K562 (cell line): Measurements from ENCODE around the gene RUNX1. TPM values are rescaled to one million over a fixed set of nuclear protein-coding genes. Genes with fewer than 3 reads are reported as not detected.
"Not testable (repeated sequence)": the region's sequence is repeated elsewhere in the genome, so short reads cannot be mapped to it uniquely, and the experiment has no call there.

Experiments
- ATAC-seq: fragments of 200-7000 bp; cut with Tn5 transposase; 3 replicates; pipeline ENCODE4 v1.9.1; 2020; ENCODE audit warnings: moderate library complexity
- BruUV-seq: library from RNA; stranded (reverse); fragments of 400-500 nt; replicated peaks from 2 replicates; lab custom pipeline; 2021; lab: Mats Ljungman, UMichigan
- CTCF ChIA-PET: fragments of 300-600 bp; formaldehyde crosslinking; extraction: SDS; loops from one replicate; lab custom pipeline; 2021; ENCODE audit warnings: low intra/inter-chr PET ratio; lab: Yijun Ruan, JAX
- POLR2A ChIA-PET: fragments of 300-600, 350-650 bp; sonication (Branson Sonifier 250); formaldehyde crosslinking; extraction: SDS; loops from one replicate; lab custom pipeline; 2021; ENCODE audit warnings: antibody characterized with exemption, inconsistent platforms; lab: Yijun Ruan, JAX
- DNase-seq, 4 experiments: peaks; one replicate each; pipeline versions ENCODE4 v3.0.0 to v3.0.0-alpha.2; 2011 to 2018; ENCODE audit warnings: low spot score in 3 of 4, mixed read lengths in 3 of 4; ENCODE audit errors: extremely low read depth in 1 of 4
- FAIRE-seq: peaks from 2 replicates; lab custom pipeline; 2011; peaks lifted over from hg19 to GRCh38; lab: Jason Lieb, UNC
- H2AFZ ChIP-seq: 2 replicates; pipeline ENCODE4 v1.6.0; 2011; ENCODE audit warnings: low read depth, low read length, control low read depth, inconsistent platforms
- H3K27ac ChIP-seq: fragments of 200-600 bp; 3 replicates; pipeline ENCODE4 v1.8.0; 2011; ENCODE audit warnings: low read depth, mild to moderate bottlenecking, control low read depth, inconsistent platforms, low read length, moderate library complexity, mixed read lengths; ENCODE audit errors: extremely low read depth
- H3K27me3 ChIP-seq, 2 experiments: fragments of 300-600 bp in 1 of 2; 2 replicates in 1 of 2; 3 replicates in 1 of 2; pipeline versions ENCODE4 v1.6.0 to v1.8.0; 2011; ENCODE audit warnings: inconsistent platforms in 2 of 2, low read length in 2 of 2, mild to moderate bottlenecking in 1 of 2, mixed read lengths in 1 of 2, moderate library complexity in 1 of 2; ENCODE audit not compliant: control insufficient read depth in 2 of 2, insufficient read depth in 2 of 2
- H3K36me3 ChIP-seq: fragments of 300-600 bp; 3 replicates; pipeline ENCODE4 v1.8.0; 2011; ENCODE audit warnings: mild to moderate bottlenecking, low read length, inconsistent platforms; ENCODE audit not compliant: control insufficient read depth, insufficient read depth
- H3K4me1 ChIP-seq, 2 experiments: fragments of 200-600 bp in 1 of 2; replicated peaks in 1 of 2; 2 replicates in 1 of 2; 3 replicates in 1 of 2; pipeline versions ENCODE4 v1.5.1 to v1.8.0; 2011; ENCODE audit warnings: inconsistent platforms in 2 of 2, low read length in 2 of 2, mild to moderate bottlenecking in 1 of 2, mixed read lengths in 1 of 2, moderate library complexity in 1 of 2; ENCODE audit not compliant: control insufficient read depth in 2 of 2, insufficient read depth in 2 of 2
- H3K4me2 ChIP-seq: 2 replicates; pipeline ENCODE4 v1.6.1; 2011; ENCODE audit warnings: low read length, control low read depth, inconsistent platforms, mixed read lengths; ENCODE audit not compliant: insufficient read depth
- H3K4me3 ChIP-seq: fragments of 200-600 bp; sonication (generic), shearing (Covaris generic); 2 replicates; pipeline ENCODE4 v1.5.1; 2016; ENCODE audit warnings: control low read depth, inconsistent platforms
- H3K79me2 ChIP-seq: fragments of 200-600 bp; 3 replicates; pipeline ENCODE4 v1.8.0; 2011; ENCODE audit warnings: low read length, inconsistent platforms; ENCODE audit not compliant: control insufficient read depth, insufficient read depth
- H3K9ac ChIP-seq, 2 experiments: 2 replicates each; pipeline versions ENCODE4 v1.6.0 to v1.6.1; 2011; ENCODE audit warnings: low read depth in 2 of 2, low read length in 2 of 2, control low read depth in 1 of 2, inconsistent platforms in 1 of 2, mild to moderate bottlenecking in 1 of 2, mixed read lengths in 1 of 2; ENCODE audit not compliant: insufficient read depth in 1 of 2
- H3K9me1 ChIP-seq: one replicate; pipeline ENCODE4 v1.6.0; 2011; ENCODE audit warnings: inconsistent platforms, mild to moderate bottlenecking, low read length, moderate library complexity; ENCODE audit not compliant: control insufficient read depth, insufficient read depth
- H3K9me3 ChIP-seq: replicated peaks from 2 replicates; pipeline ENCODE4 v1.5.1; 2011; ENCODE audit warnings: low read depth, low read length, inconsistent platforms; ENCODE audit not compliant: control insufficient read depth, insufficient read depth
- H4K20me1 ChIP-seq: replicated peaks from 2 replicates; pipeline ENCODE4 v1.6.1; 2011; ENCODE audit warnings: low read length, inconsistent platforms, mixed read lengths; ENCODE audit not compliant: control insufficient read depth, insufficient read depth
- WGBS: fragments of 100-300 bp; shearing (Covaris generic); methylation state at CpG from one replicate; pipeline ENCODE4 v1.1.6; 2016; ENCODE audit warnings: low coverage, mixed read lengths; ENCODE audit not compliant: insufficient coverage; ENCODE audit errors: missing lambda C conversion rate; 5-methylcytosine and 5-hydroxymethylcytosine counted together
- in situ Hi-C: fragments of 300-500 bp; cut with MboI; formaldehyde crosslinking; loops from 4 replicates; pipeline ENCODE4 v1.15.0; 2018; ENCODE audit warnings: inconsistent platforms, mixed read lengths
- intact Hi-C: fragments of 100-400 bp; cut with micrococcal nuclease; formaldehyde crosslinking; loops from 2 replicates; pipeline ENCODE4 v1.14.2; 2022
- polyA plus RNA-seq, 8 experiments: library from polyadenylated mRNA; depleted of rRNA in 4 of 8; stranded (reverse) in 5 of 8; unstranded in 3 of 8; fragments of >200 nt; fragmentation: Nextera tagmentation in 2 of 8; fragmentation: Illumina TruSeq in 1 of 8; extraction: Ambion mirVana in 2 of 8; extraction: Trizol in 1 of 8; gene quantifications; 2 replicates each; pipeline versions ENCODE4 v1.2.1 to v1.2.3, GENCODE V29; 2011 to 2014; ENCODE audit warnings: inconsistent platforms in 1 of 8, missing spikeins in 1 of 8
- total RNA-seq, 7 experiments: library from RNA; depleted of rRNA in 6 of 7; stranded (reverse); fragments of >200 nt in 6 of 7; fragmentation: Illumina TruSeq in 2 of 7; extraction: Trizol in 2 of 7; gene quantifications; 2 replicates each; pipeline versions ENCODE4 v1.2.1 to v1.2.3, GENCODE V29; 2011 to 2021; ENCODE audit warnings: low replicate concordance in 1 of 7
- TF ChIP-seq, protein P1 (sequence below), 2 experiments: fragments of 450-650 bp; IDR thresholded peaks; 2 replicates each; pipeline ENCODE4 v1.6.1; 2016

The RUNX1 gene
- total and polyA plus RNA-seq, 9 of the 15 experiments (the other 6 are each of a cell fraction or from before 2014, with no cell fraction given): 2.2 to 68.6 (median 17.8) TPM

DNA sequence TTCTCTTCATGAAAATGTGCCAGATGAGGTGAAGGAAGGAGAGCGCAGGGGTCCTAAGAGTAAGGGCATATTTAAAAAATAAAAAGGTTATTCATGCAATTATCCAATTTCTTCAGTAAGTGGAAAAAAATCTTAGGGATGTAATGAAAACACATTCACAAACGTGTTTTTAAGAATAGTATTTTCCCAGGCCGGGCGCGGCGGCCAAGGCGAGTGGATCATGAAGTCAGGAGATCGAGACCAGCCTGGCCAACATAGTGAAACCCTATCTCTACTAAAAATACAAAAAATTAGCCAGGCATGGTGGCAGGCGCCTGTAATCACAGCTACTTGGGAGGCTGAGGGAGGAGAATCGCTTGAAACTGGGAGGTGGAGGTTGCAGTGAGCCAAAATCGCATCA is 82.2 kb downstream of the RUNX1 start:
- WGBS: 83% methylated on average over 11 of the region's 11 CpGs
- DNase-seq, H2AFZ ChIP-seq, H4K20me1 ChIP-seq, H3K4me3 ChIP-seq, H3K9me1 ChIP-seq, H3K4me2 ChIP-seq, FAIRE-seq, H3K27ac ChIP-seq, ATAC-seq, in situ Hi-C loops, CTCF ChIA-PET, H3K27me3 ChIP-seq, H3K9me3 ChIP-seq, H3K36me3 ChIP-seq, BruUV-seq, intact Hi-C loops, H3K79me2 ChIP-seq, H3K9ac ChIP-seq: not testable (repeated sequence)
- POLR2A ChIA-PET: interaction anchor here (2.0 kb wide), 1 partner anchor 11 kb away, joined by 4 read pairs; no protein-coding TSS in a partner anchor
- H3K4me1 ChIP-seq: peaks cover 9 to 24% of the 10 kb centered on the region in 2 experiments; a peak in 4 of 5 replicates
- TF ChIP-seq, protein P1, sequence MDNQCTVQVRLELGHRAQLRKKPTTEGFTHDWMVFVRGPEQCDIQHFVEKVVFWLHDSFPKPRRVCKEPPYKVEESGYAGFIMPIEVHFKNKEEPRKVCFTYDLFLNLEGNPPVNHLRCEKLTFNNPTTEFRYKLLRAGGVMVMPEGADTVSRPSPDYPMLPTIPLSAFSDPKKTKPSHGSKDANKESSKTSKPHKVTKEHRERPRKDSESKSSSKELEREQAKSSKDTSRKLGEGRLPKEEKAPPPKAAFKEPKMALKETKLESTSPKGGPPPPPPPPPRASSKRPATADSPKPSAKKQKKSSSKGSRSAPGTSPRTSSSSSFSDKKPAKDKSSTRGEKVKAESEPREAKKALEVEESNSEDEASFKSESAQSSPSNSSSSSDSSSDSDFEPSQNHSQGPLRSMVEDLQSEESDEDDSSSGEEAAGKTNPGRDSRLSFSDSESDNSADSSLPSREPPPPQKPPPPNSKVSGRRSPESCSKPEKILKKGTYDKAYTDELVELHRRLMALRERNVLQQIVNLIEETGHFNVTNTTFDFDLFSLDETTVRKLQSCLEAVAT (IDR thresholded peaks at IDR 0.05): 0 out of 4 replicates have a peak, but pooled peaks of 1 of the 2 experiments have one; percentile 37
